HCT116 (cell line): ENCODE data around the gene ELK3. TPM values are rescaled to one million over a fixed set of nuclear protein-coding genes. Genes with fewer than 3 reads are reported as not detected.

Experiments
- ATAC-seq: fragments of 200-7000 bp; cut with Tn5 transposase; 2 replicates; pipeline ENCODE4 v1.9.1; 2020; ENCODE audit warnings: mild to moderate bottlenecking, moderate library complexity
- BruUV-seq: library from RNA; stranded (reverse); fragments of 400-500 nt; replicated peaks from 2 replicates; lab custom pipeline; 2021; lab: Mats Ljungman, UMichigan
- CTCF ChIA-PET: fragments of 300-600 bp; sonication (Branson Sonifier 250); formaldehyde crosslinking; loops from one replicate; lab custom pipeline; 2021; ENCODE audit warnings: antibody characterized with exemption; lab: Charles Lee
- POLR2A ChIA-PET: fragments of 300-600, 350-600 bp; sonication (Branson Sonifier 250); formaldehyde crosslinking; loops from one replicate; lab custom pipeline; 2021; ENCODE audit warnings: antibody characterized with exemption; lab: Charles Lee
- RAD21 ChIA-PET, 2 experiments: fragments of 300-600 bp; sonication (Branson Sonifier 250); formaldehyde crosslinking; loops; one replicate each; lab custom pipeline; 2023; ENCODE audit warnings: low total read pairs in 2 of 2; ENCODE audit not compliant: uncharacterized antibody in 2 of 2, unreplicated experiment in 2 of 2, low non-redundant PET in 1 of 2; lab: Charles Lee
- DNase-seq: peaks from one replicate; pipeline ENCODE4 v3.0.0-alpha.2; 2010; ENCODE audit warnings: low read depth, low spot score
- H2AFZ ChIP-seq: fragments of 200-600 bp; shearing (Covaris generic), sonication (generic); 2 replicates; pipeline ENCODE4 v1.6.1; 2017; ENCODE audit warnings: low read depth, mixed run types, mixed read lengths, antibody characterized with exemption, low read length; ENCODE audit not compliant: poor library complexity, severe bottlenecking
- H3K27ac ChIP-seq: 2 replicates; pipeline ENCODE4 v1.5.1; 2012; ENCODE audit warnings: low read depth, low read length
- H3K27me3 ChIP-seq: fragments of 200-600 bp; sonication (generic); 2 replicates; pipeline ENCODE4 v1.6.1; 2016; ENCODE audit warnings: mixed run types, low read length, mixed read lengths; ENCODE audit not compliant: insufficient read depth
- H3K36me3 ChIP-seq, 2 experiments: fragments of 200-500 bp in 1 of 2; fragments of 200-600 bp in 1 of 2; sonication (Bioruptor generic) in 1 of 2; sonication (generic) in 1 of 2; 2 replicates each; pipeline versions ENCODE4 v1.5.1 to v1.6.1; 2014 to 2016; ENCODE audit warnings: low read length in 2 of 2, inconsistent platforms in 1 of 2, mixed read lengths in 1 of 2, mixed run types in 1 of 2; ENCODE audit not compliant: insufficient read depth in 2 of 2, control insufficient read depth in 1 of 2
- H3K4me1 ChIP-seq, 2 experiments: fragments of 200-600 bp in 1 of 2; sonication (generic) in 1 of 2; 2 replicates each; pipeline versions ENCODE4 v1.5.1 to v1.6.1; 2012 to 2017; ENCODE audit warnings: low read length in 2 of 2, inconsistent platforms in 1 of 2, mild to moderate bottlenecking in 1 of 2, mixed read lengths in 1 of 2, mixed run types in 1 of 2, moderate library complexity in 1 of 2; ENCODE audit not compliant: insufficient read depth in 2 of 2, control insufficient read depth in 1 of 2
- H3K4me2 ChIP-seq: fragments of 200-600 bp; sonication (generic); 2 replicates; pipeline ENCODE4 v1.6.1; 2017; ENCODE audit warnings: mixed run types, low read length, mixed read lengths
- H3K4me3 ChIP-seq, 2 experiments: fragments of 200-600 bp in 1 of 2; sonication (generic) in 1 of 2; replicated peaks in 1 of 2; 2 replicates each; pipeline ENCODE4 v1.5.1; 2011 to 2016; ENCODE audit warnings: low read length in 2 of 2, control low read depth in 1 of 2, low read depth in 1 of 2, mild to moderate bottlenecking in 1 of 2, mixed read lengths in 1 of 2, mixed run types in 1 of 2
- H3K79me2 ChIP-seq: fragments of 200-600 bp; sonication (generic); 2 replicates; pipeline ENCODE4 v1.6.1; 2017; ENCODE audit warnings: mild to moderate bottlenecking, mixed run types, low read length, moderate library complexity, mixed read lengths; ENCODE audit not compliant: insufficient read depth
- H3K9ac ChIP-seq: fragments of 200-600 bp; sonication (generic); 2 replicates; pipeline ENCODE4 v1.6.1; 2016; ENCODE audit warnings: low read length, mixed read lengths
- H3K9me2 ChIP-seq: fragments of 200-600 bp; sonication (generic), shearing (Covaris generic); 2 replicates; pipeline ENCODE4 v1.6.1; 2017; ENCODE audit warnings: mixed run types, mild to moderate bottlenecking, moderate library complexity; ENCODE audit not compliant: insufficient read depth
- H3K9me3 ChIP-seq, 2 experiments: fragments of 200-500 bp in 1 of 2; fragments of 200-600 bp in 1 of 2; sonication (Bioruptor generic) in 1 of 2; sonication (generic) in 1 of 2; 2 replicates each; pipeline ENCODE4 v1.6.1; 2014 to 2017; ENCODE audit warnings: low read length in 2 of 2, mixed read lengths in 2 of 2, inconsistent platforms in 1 of 2, low read depth in 1 of 2, mild to moderate bottlenecking in 1 of 2, mixed run types in 1 of 2, moderate library complexity in 1 of 2; ENCODE audit not compliant: control insufficient read depth in 1 of 2, insufficient read depth in 1 of 2
- H4K20me1 ChIP-seq: fragments of 200-600 bp; sonication (generic), shearing (Covaris generic); 2 replicates; pipeline ENCODE4 v1.6.1; 2017; ENCODE audit warnings: mixed run types, mild to moderate bottlenecking, moderate library complexity; ENCODE audit not compliant: insufficient read depth
- CBX3 ChIP-seq: IDR thresholded peaks from 2 replicates; pipeline ENCODE4 v1.6.1; 2012; ENCODE audit warnings: low read depth
- CEBPB ChIP-seq: IDR thresholded peaks from 2 replicates; pipeline ENCODE4 v1.6.1; 2012; ENCODE audit warnings: low read depth
- EGR1 ChIP-seq: IDR thresholded peaks from 2 replicates; pipeline ENCODE4 v1.6.1; 2012; ENCODE audit warnings: low read depth
- ELF1 ChIP-seq: IDR thresholded peaks from 2 replicates; pipeline ENCODE4 v1.6.1; 2012; ENCODE audit warnings: low read depth, borderline replicate concordance
- EZH2phosphoT487 ChIP-seq: fragments of 200-600 bp; IDR thresholded peaks from 2 replicates; pipeline ENCODE4 v1.6.1; 2018; ENCODE audit warnings: antibody characterized with exemption, borderline replicate concordance
- FOSL1 ChIP-seq: IDR thresholded peaks from 2 replicates; pipeline ENCODE4 v1.6.1; 2012; ENCODE audit warnings: low read depth
- RAD21 ChIP-seq: IDR thresholded peaks from 2 replicates; pipeline ENCODE4 v1.6.1; 2012; ENCODE audit warnings: low read depth, mild to moderate bottlenecking
- SP1 ChIP-seq: IDR thresholded peaks from 2 replicates; pipeline ENCODE4 v1.6.1; 2012; ENCODE audit warnings: low read depth
- SRF ChIP-seq: IDR thresholded peaks from 2 replicates; pipeline ENCODE4 v1.6.1; 2012; ENCODE audit warnings: low read depth
- TCF7L2 ChIP-seq: IDR thresholded peaks from 2 replicates; pipeline ENCODE4 v1.7.0; 2011; ENCODE audit warnings: borderline replicate concordance, inconsistent platforms; ENCODE audit not compliant: insufficient read depth, insufficient read length; ENCODE audit errors: extremely low read depth
- YY1 ChIP-seq: IDR thresholded peaks from 2 replicates; pipeline ENCODE4 v1.6.1; 2011; ENCODE audit warnings: low read length, low read depth, moderate library complexity, mild to moderate bottlenecking; ENCODE audit not compliant: insufficient replicate concordance; ENCODE audit errors: extremely low read depth
- ZFX ChIP-seq: fragments of 450-650 bp; IDR thresholded peaks from 2 replicates; pipeline ENCODE4 v1.6.1; 2017
- intact Hi-C: fragments of 100-400 bp; cut with micrococcal nuclease; formaldehyde crosslinking; loops from 2 replicates; pipeline ENCODE4 v1.10.0; 2022
- total RNA-seq: library from RNA; stranded (reverse); gene quantifications from one replicate; pipeline ENCODE4 v1.2.1, GENCODE V29; 2021; ENCODE audit not compliant: unreplicated experiment
- TF ChIP-seq, protein P1 (sequence below): IDR thresholded peaks from 2 replicates; pipeline ENCODE4 v1.6.1; 2012; ENCODE audit warnings: low read depth
- TF ChIP-seq, protein P2 (sequence below), 3 experiments: fragments of 200-600 bp in 1 of 3; sonication (generic) in 1 of 3; IDR thresholded peaks in 2 of 3; conservative IDR thresholded peaks in 1 of 3; 2 replicates each; pipeline ENCODE4 v1.5.1; 2012 to 2017; ENCODE audit warnings: low read depth in 2 of 3, low read length in 2 of 3, antibody characterized with exemption in 1 of 3, borderline replicate concordance in 1 of 3, control low read depth in 1 of 3, mild to moderate bottlenecking in 1 of 3, mixed read lengths in 1 of 3, mixed run types in 1 of 3, moderate library complexity in 1 of 3; ENCODE audit not compliant: insufficient read depth in 1 of 3
- TF ChIP-seq, protein P3 (sequence below): IDR thresholded peaks from 2 replicates; pipeline ENCODE4 v1.6.1; 2012
- TF ChIP-seq, protein P4 (sequence below): IDR thresholded peaks from 2 replicates; pipeline ENCODE4 v1.6.1; 2012

ELK3 gene
- total RNA-seq, 1 experiment from 2014 or later: 45.6 TPM

DNA sequence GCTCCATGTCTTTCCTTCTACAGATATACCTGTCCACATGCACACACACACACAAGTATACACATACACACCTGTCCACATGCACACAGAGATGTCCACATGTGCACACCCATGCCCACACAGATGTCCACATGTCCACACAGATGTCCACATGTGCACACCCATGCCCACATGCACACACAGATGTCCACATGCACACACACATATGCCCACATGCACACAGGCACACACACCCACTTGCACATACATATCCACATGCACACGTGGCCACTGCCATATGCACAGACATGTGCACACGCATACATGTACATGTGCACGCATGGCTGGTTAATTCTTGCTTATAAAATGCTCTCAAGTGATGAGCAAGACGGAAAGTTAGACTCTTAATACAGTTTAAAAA lies 32.2 kb downstream of the ELK3 start:
- DNase-seq (no peak), ATAC-seq (no peak)
- H3K9ac ChIP-seq: no peak overlapping the region
- H3K27ac ChIP-seq: no peak overlapping the region
- ChIA-PET CTCF (no interaction called here), RAD21 (no interaction called here), POLR2A (no interaction called here)
- no peak overlapping the region for H3K4me2 ChIP-seq
- H3K79me2 ChIP-seq: peaks cover 53% of the 10 kb centered on the region
- H3K4me1 ChIP-seq: no peaks in the 10 kb centered on the region
- BruUV-seq: no TSS peak
- no peaks in the 10 kb centered on the region for H3K27me3 ChIP-seq
- TF ChIP-seq CEBPB: no peak
- TF ChIP-seq, protein P1, sequence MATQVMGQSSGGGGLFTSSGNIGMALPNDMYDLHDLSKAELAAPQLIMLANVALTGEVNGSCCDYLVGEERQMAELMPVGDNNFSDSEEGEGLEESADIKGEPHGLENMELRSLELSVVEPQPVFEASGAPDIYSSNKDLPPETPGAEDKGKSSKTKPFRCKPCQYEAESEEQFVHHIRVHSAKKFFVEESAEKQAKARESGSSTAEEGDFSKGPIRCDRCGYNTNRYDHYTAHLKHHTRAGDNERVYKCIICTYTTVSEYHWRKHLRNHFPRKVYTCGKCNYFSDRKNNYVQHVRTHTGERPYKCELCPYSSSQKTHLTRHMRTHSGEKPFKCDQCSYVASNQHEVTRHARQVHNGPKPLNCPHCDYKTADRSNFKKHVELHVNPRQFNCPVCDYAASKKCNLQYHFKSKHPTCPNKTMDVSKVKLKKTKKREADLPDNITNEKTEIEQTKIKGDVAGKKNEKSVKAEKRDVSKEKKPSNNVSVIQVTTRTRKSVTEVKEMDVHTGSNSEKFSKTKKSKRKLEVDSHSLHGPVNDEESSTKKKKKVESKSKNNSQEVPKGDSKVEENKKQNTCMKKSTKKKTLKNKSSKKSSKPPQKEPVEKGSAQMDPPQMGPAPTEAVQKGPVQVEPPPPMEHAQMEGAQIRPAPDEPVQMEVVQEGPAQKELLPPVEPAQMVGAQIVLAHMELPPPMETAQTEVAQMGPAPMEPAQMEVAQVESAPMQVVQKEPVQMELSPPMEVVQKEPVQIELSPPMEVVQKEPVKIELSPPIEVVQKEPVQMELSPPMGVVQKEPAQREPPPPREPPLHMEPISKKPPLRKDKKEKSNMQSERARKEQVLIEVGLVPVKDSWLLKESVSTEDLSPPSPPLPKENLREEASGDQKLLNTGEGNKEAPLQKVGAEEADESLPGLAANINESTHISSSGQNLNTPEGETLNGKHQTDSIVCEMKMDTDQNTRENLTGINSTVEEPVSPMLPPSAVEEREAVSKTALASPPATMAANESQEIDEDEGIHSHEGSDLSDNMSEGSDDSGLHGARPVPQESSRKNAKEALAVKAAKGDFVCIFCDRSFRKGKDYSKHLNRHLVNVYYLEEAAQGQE: no peak
- no peak for TF ChIP-seq FOSL1
- TF ChIP-seq YY1: no peak
- no peak for TF ChIP-seq TCF7L2
- TF ChIP-seq SP1: no peak
- TF ChIP-seq RAD21: no peak
- TF ChIP-seq EZH2phosphoT487: no peak
- TF ChIP-seq, protein P2, sequence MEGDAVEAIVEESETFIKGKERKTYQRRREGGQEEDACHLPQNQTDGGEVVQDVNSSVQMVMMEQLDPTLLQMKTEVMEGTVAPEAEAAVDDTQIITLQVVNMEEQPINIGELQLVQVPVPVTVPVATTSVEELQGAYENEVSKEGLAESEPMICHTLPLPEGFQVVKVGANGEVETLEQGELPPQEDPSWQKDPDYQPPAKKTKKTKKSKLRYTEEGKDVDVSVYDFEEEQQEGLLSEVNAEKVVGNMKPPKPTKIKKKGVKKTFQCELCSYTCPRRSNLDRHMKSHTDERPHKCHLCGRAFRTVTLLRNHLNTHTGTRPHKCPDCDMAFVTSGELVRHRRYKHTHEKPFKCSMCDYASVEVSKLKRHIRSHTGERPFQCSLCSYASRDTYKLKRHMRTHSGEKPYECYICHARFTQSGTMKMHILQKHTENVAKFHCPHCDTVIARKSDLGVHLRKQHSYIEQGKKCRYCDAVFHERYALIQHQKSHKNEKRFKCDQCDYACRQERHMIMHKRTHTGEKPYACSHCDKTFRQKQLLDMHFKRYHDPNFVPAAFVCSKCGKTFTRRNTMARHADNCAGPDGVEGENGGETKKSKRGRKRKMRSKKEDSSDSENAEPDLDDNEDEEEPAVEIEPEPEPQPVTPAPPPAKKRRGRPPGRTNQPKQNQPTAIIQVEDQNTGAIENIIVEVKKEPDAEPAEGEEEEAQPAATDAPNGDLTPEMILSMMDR (IDR thresholded peaks at IDR 0.05 in 2 of 3, conservative IDR thresholded peaks at IDR 0.05 in 1 of 3; ENCODE audit: borderline replicate concordance in 1 of 3, insufficient read depth in 1 of 3, low read depth in 2 of 3, low read length in 2 of 3): no peak
- TF ChIP-seq SRF: no peak
- TF ChIP-seq, protein P3, sequence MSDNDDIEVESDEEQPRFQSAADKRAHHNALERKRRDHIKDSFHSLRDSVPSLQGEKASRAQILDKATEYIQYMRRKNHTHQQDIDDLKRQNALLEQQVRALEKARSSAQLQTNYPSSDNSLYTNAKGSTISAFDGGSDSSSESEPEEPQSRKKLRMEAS: no peak
- TF ChIP-seq EGR1: no peak
- TF ChIP-seq, protein P4, sequence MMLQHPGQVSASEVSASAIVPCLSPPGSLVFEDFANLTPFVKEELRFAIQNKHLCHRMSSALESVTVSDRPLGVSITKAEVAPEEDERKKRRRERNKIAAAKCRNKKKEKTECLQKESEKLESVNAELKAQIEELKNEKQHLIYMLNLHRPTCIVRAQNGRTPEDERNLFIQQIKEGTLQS: no peak
- no peak for TF ChIP-seq ZFX
- no peak for TF ChIP-seq ELF1
- no peak for TF ChIP-seq CBX3
- H2AFZ ChIP-seq: no peak overlapping the region
- intact Hi-C loops: no loop called here
- H3K9me3 ChIP-seq: no peaks in the 10 kb centered on the region
- H4K20me1 ChIP-seq: no peaks in the 10 kb centered on the region
- H3K36me3 ChIP-seq: peaks cover 0 to 30% of the 10 kb centered on the region in 2 experiments; a peak in 1 of 4 replicates
- no peak overlapping the region for H3K4me3 ChIP-seq
- no peaks in the 10 kb centered on the region for H3K9me2 ChIP-seq
